ENCODE data around the gene CHTF8.
"Not testable (repeated sequence)": the region's sequence is repeated elsewhere in the genome, so short reads cannot be mapped to it uniquely, and the experiment has no call there.

Gene CHTF8

GRCh38 chr16:69166946-69167930 lies 34.9 kb upstream of the CHTF8 start:
- Histone ChIP-seq H3K9me3 (ENCODE audit: low read depth, low read length) (no peaks in the 10 kb centered on the region), H3K9ac (ENCODE audit: insufficient read length) (no peak overlapping the region), H3K4me3 (no peak overlapping the region), H3K36me3 (ENCODE audit: insufficient read depth, low read length) (peaks cover 34% of the 10 kb centered on the region), H3K27ac (no peak overlapping the region)
- no peak for DNase-seq (ENCODE audit: low read depth, low spot score)
- TF ChIP-seq POLR2AphosphoS5 (IDR thresholded peaks at IDR 0.05; ENCODE audit: borderline replicate concordance, low read depth, low read length) (no peak), EZH2 (IDR thresholded peaks at IDR 0.05) (no peak), FOXP2 (optimal IDR thresholded peaks at IDR 0.05; ENCODE audit: control extremely low read depth, extremely low read length, insufficient read depth) (no peak)

- no peak overlapping the region for H3K9ac ChIP-seq (ENCODE audit: insufficient read length)
- H3K4me3 ChIP-seq: no peak overlapping the region
- no peaks in the 10 kb centered on the region for H3K9me3 ChIP-seq (ENCODE audit: low read depth, low read length)
- no peak overlapping the region for H3K27ac ChIP-seq
- no peak for DNase-seq (ENCODE audit: low read depth, low spot score)
- H3K36me3 ChIP-seq (ENCODE audit: insufficient read depth, low read length): peaks cover 37% of the 10 kb centered on the region
- TF ChIP-seq FOXP2 (optimal IDR thresholded peaks at IDR 0.05; ENCODE audit: control extremely low read depth, extremely low read length, insufficient read depth): no peak
- TF ChIP-seq EZH2 (IDR thresholded peaks at IDR 0.05): no peak
- no peak for TF ChIP-seq POLR2AphosphoS5 (IDR thresholded peaks at IDR 0.05; ENCODE audit: borderline replicate concordance, low read depth, low read length)
These were observed 33.9 kb upstream of the CHTF8 start for GRCh38 chr16:69166221-69166833.

GRCh38 chr16:69165584-69165983 lies 33.2 kb upstream of the CHTF8 start:
- no peak for TF ChIP-seq POLR2AphosphoS5 (IDR thresholded peaks at IDR 0.05; ENCODE audit: borderline replicate concordance, low read depth, low read length)
- TF ChIP-seq EZH2 (IDR thresholded peaks at IDR 0.05): no peak
- peaks cover 43% of the 10 kb centered on the region for H3K36me3 ChIP-seq (ENCODE audit: insufficient read depth, low read length)
- no peak for DNase-seq (ENCODE audit: low read depth, low spot score)
- no peak overlapping the region for H3K27ac ChIP-seq
- no peak overlapping the region for H3K9ac ChIP-seq (ENCODE audit: insufficient read length)
- no peaks in the 10 kb centered on the region for H3K9me3 ChIP-seq (ENCODE audit: low read depth, low read length)
- H3K4me3 ChIP-seq: no peak overlapping the region

- DNase-seq (ENCODE audit: low read depth, low spot score): no peak
- Histone ChIP-seq H3K9me3 (ENCODE audit: low read depth, low read length) (no peaks in the 10 kb centered on the region), H3K36me3 (ENCODE audit: insufficient read depth, low read length) (peaks cover 42% of the 10 kb centered on the region), H3K9ac (ENCODE audit: insufficient read length) (no peak overlapping the region), H3K4me3 (no peak overlapping the region), H3K27ac (no peak overlapping the region)
- TF ChIP-seq FOXP2 (optimal IDR thresholded peaks at IDR 0.05; ENCODE audit: control extremely low read depth, extremely low read length, insufficient read depth) (no peak), POLR2AphosphoS5 (IDR thresholded peaks at IDR 0.05; ENCODE audit: borderline replicate concordance, low read depth, low read length) (no peak), EZH2 (IDR thresholded peaks at IDR 0.05) (no peak)
These were observed 27.8 kb upstream of the CHTF8 start for GRCh38 chr16:69160192-69160591.

GRCh38 chr16:69157196-69157595 lies 24.8 kb upstream of the CHTF8 start:
- no peak for DNase-seq (ENCODE audit: low read depth, low spot score)
- peaks cover 56% of the 10 kb centered on the region for H3K36me3 ChIP-seq (ENCODE audit: insufficient read depth, low read length)
- no peak overlapping the region for H3K9ac ChIP-seq (ENCODE audit: insufficient read length)
- no peak for TF ChIP-seq EZH2 (IDR thresholded peaks at IDR 0.05)
- no peak for TF ChIP-seq POLR2AphosphoS5 (IDR thresholded peaks at IDR 0.05; ENCODE audit: borderline replicate concordance, low read depth, low read length)
- no peak for TF ChIP-seq FOXP2 (optimal IDR thresholded peaks at IDR 0.05; ENCODE audit: control extremely low read depth, extremely low read length, insufficient read depth)
- no peak overlapping the region for H3K4me3 ChIP-seq
- H3K27ac ChIP-seq: no peak overlapping the region
- no peaks in the 10 kb centered on the region for H3K9me3 ChIP-seq (ENCODE audit: low read depth, low read length)

- H3K36me3 ChIP-seq (ENCODE audit: insufficient read depth, low read length): peaks cover 36% of the 10 kb centered on the region
- no peak overlapping the region for H3K9ac ChIP-seq (ENCODE audit: insufficient read length)
- H3K4me3 ChIP-seq: no peak overlapping the region
- H3K9me3 ChIP-seq (ENCODE audit: low read depth, low read length): no peaks in the 10 kb centered on the region
- TF ChIP-seq FOXP2 (optimal IDR thresholded peaks at IDR 0.05; ENCODE audit: control extremely low read depth, extremely low read length, insufficient read depth) (no peak), EZH2 (IDR thresholded peaks at IDR 0.05) (no peak), POLR2AphosphoS5 (IDR thresholded peaks at IDR 0.05; ENCODE audit: borderline replicate concordance, low read depth, low read length) (no peak)
- H3K27ac ChIP-seq: no peak overlapping the region
- peak; percentile 44 for DNase-seq (ENCODE audit: low read depth, low spot score)
These were observed 17.9 kb upstream of the CHTF8 start for GRCh38 chr16:69150146-69150865.

- H3K4me3 ChIP-seq; H3K27ac ChIP-seq; DNase-seq (ENCODE audit: low read depth, low spot score); H3K9me3 ChIP-seq (ENCODE audit: low read depth, low read length); H3K9ac ChIP-seq (ENCODE audit: insufficient read length): not testable (repeated sequence)
- peaks cover 32% of the 10 kb centered on the region for H3K36me3 ChIP-seq (ENCODE audit: insufficient read depth, low read length)
These were observed 17.2 kb upstream of the CHTF8 start for GRCh38 chr16:69149621-69150020.

GRCh38 chr16:69145658-69146057 lies 13.3 kb upstream of the CHTF8 start:
- Histone ChIP-seq H3K9ac (ENCODE audit: insufficient read length) (no peak overlapping the region), H3K9me3 (ENCODE audit: low read depth, low read length) (no peaks in the 10 kb centered on the region), H3K36me3 (ENCODE audit: insufficient read depth, low read length) (peaks cover 37% of the 10 kb centered on the region), H3K27ac (no peak overlapping the region), H3K4me3 (no peak overlapping the region)
- no peak for TF ChIP-seq POLR2AphosphoS5 (IDR thresholded peaks at IDR 0.05; ENCODE audit: borderline replicate concordance, low read depth, low read length)
- no peak for DNase-seq (ENCODE audit: low read depth, low spot score)
